ENCODE measurements around the gene SEMA6B. TPM values are rescaled to one million over a fixed set of nuclear protein-coding genes. Genes with fewer than 3 reads are reported as not detected.

The SEMA6B gene
- total and polyA plus RNA-seq, 12 donors, result 3.4 to 27.9 (median 9.4) TPM

GRCh38 chr19:4495471-4495870 lies 64.0 kb downstream of the SEMA6B start:
- WGBS, 2 donors, result 91 to 93% methylated on average over 12 of the region's 12 CpGs
- Histone ChIP-seq H3K27ac (no peak overlapping the region), H3K4me1 (no peaks in the 10 kb centered on the region), H3K9me3 (no peaks in the 10 kb centered on the region), H3K4me3 (no peak overlapping the region), H3K36me3 (peaks cover 0 to 91% (median 47%) of the 10 kb centered on the region in 9 donors), H3K27me3 (no peaks in the 10 kb centered on the region)
- TF ChIP-seq CTCF (IDR thresholded peaks at IDR 0.05), result no peak
- ATAC-seq, result peak in 1 of 8 donors; percentile 11
- intact Hi-C loops (cut with DNase I), result no loop called here
- no peak for DNase-seq

GRCh38 chr19:4494691-4495064 lies 64.8 kb downstream of the SEMA6B start:
- no peak for TF ChIP-seq CTCF (IDR thresholded peaks at IDR 0.05)
- ATAC-seq, result no peak
- Histone ChIP-seq H3K4me1 (no peaks in the 10 kb centered on the region), H3K4me3 (no peak overlapping the region), H3K27ac (no peak overlapping the region), H3K36me3 (peaks cover 0 to 91% (median 55%) of the 10 kb centered on the region in 9 donors), H3K9me3 (no peaks in the 10 kb centered on the region), H3K27me3 (no peaks in the 10 kb centered on the region)
- intact Hi-C loops (cut with DNase I), result no loop called here
- no peak for DNase-seq
- WGBS, 2 donors, result 94 to 98% methylated on average over 8 of the region's 8 CpGs

- 96% methylated on average over 60 to 61 of the region's 61 CpGs for WGBS, 2 donors
- H3K27me3 ChIP-seq, result no peaks in the 10 kb centered on the region
- no peak overlapping the region for H3K27ac ChIP-seq
- intact Hi-C loops (cut with DNase I), result loop anchor here in 1 of 10 donors (2.0 kb wide), 1 partner anchor 17 kb away; no protein-coding TSS in a partner anchor
- H3K4me3 ChIP-seq, result no peak overlapping the region
- no peaks in the 10 kb centered on the region for H3K9me3 ChIP-seq
- TF ChIP-seq CTCF (IDR thresholded peaks at IDR 0.05), result no peak
- H3K36me3 ChIP-seq, result peaks cover 0 to 91% (median 58%) of the 10 kb centered on the region in 9 donors
- DNase-seq, result no peak
- ATAC-seq, result no peak
- H3K4me1 ChIP-seq, result no peaks in the 10 kb centered on the region
Measured at GRCh38 chr19:4493929-4494690, 65.4 kb downstream of the SEMA6B start.

GRCh38 chr19:4493104-4493928 lies 66.2 kb downstream of the SEMA6B start:
- Histone ChIP-seq H3K27me3 (no peaks in the 10 kb centered on the region), H3K36me3 (peaks cover 0 to 91% (median 51%) of the 10 kb centered on the region in 9 donors), H3K9me3 (no peaks in the 10 kb centered on the region), H3K27ac (no peak overlapping the region), H3K4me1 (no peaks in the 10 kb centered on the region), H3K4me3 (no peak overlapping the region)
- DNase-seq (no peak), ATAC-seq (no peak)
- intact Hi-C loops (cut with DNase I), result loop anchor here in 1 of 10 donors (2.0 kb wide), 1 partner anchor 17 kb away; no protein-coding TSS in a partner anchor
- no peak for TF ChIP-seq CTCF (IDR thresholded peaks at IDR 0.05)
- 93 to 96% methylated on average over 39 to 41 of the region's 41 CpGs for WGBS, 2 donors

Other genes with a start within 250 kb of the SEMA6B start
- 1 to 10 TPM in 9 of 10 donors, under 1 TPM in 1; 0.56 to 9.1 (median 2.6) TPM for gene STAP2, start 220.9 kb downstream of the SEMA6B start, total RNA-seq
- 1 to 10 TPM; 2.1 to 2.2 TPM for gene STAP2, start 220.9 kb downstream of the SEMA6B start, polyA plus RNA-seq
- gene MPND, start 216.1 kb downstream of the SEMA6B start, total RNA-seq, result 10 to 100 TPM; 18.7 to 26.6 (median 20.9) TPM
- gene MPND, start 216.1 kb downstream of the SEMA6B start, polyA plus RNA-seq, result 10 to 100 TPM; 15.2 to 25.2 TPM
- 10 to 100 TPM; 13.1 to 33.4 (median 17.6) TPM for gene SH3GL1, start 159.1 kb downstream of the SEMA6B start, total RNA-seq
- gene SH3GL1, start 159.1 kb downstream of the SEMA6B start, polyA plus RNA-seq, result 10 to 100 TPM; 20.1 to 41.8 TPM
- 1 to 10 TPM; 4.5 to 8.7 (median 6.6) TPM for gene CHAF1A, start 157.0 kb downstream of the SEMA6B start, total RNA-seq
- 1 to 10 TPM; 4.2 to 4.4 TPM for gene CHAF1A, start 157.0 kb downstream of the SEMA6B start, polyA plus RNA-seq
- 100 to 1,000 TPM in 9 of 10 donors, 10 to 100 TPM in 1; 90.6 to 123 (median 104) TPM for gene UBXN6, start 101.9 kb downstream of the SEMA6B start, total RNA-seq
- gene UBXN6, start 101.9 kb downstream of the SEMA6B start, polyA plus RNA-seq, result 100 to 1,000 TPM; 127 to 131 TPM
- gene HDGFL2, start 87.4 kb downstream of the SEMA6B start, total RNA-seq, result 10 to 100 TPM; 20.5 to 39.0 (median 26.7) TPM
- gene HDGFL2, start 87.4 kb downstream of the SEMA6B start, polyA plus RNA-seq, result 10 to 100 TPM; 32.9 to 40.9 TPM
- 100 to 1,000 TPM; 143 to 416 (median 198) TPM for gene PLIN4, start 41.2 kb downstream of the SEMA6B start, total RNA-seq
- 100 to 1,000 TPM in 1 of 2 donors, 10 to 100 TPM in 1; 42.0 to 225 TPM for gene PLIN4, start 41.2 kb downstream of the SEMA6B start, polyA plus RNA-seq
- 100 to 1,000 TPM in 1 of 10 donors, 10 to 100 TPM in 9; 33.6 to 144 (median 45.7) TPM for gene PLIN5, start 24.5 kb downstream of the SEMA6B start, total RNA-seq
- 100 to 1,000 TPM in 1 of 2 donors, 10 to 100 TPM in 1; 25.7 to 149 TPM for gene PLIN5, start 24.5 kb downstream of the SEMA6B start, polyA plus RNA-seq
- gene LRG1, start 19.6 kb downstream of the SEMA6B start, total RNA-seq, result 1 to 10 TPM in 1 of 10 donors, under 1 TPM in 9; 0.06 to 1.3 (median 0.31) TPM
- gene LRG1, start 19.6 kb downstream of the SEMA6B start, polyA plus RNA-seq, result under 1 TPM; 0.15 to 0.29 TPM
- 10 to 100 TPM in 1 of 10 donors, 1 to 10 TPM in 9; 2.5 to 13.4 (median 6.1) TPM for gene TNFAIP8L1, start 79.8 kb upstream of the SEMA6B start, total RNA-seq
- gene TNFAIP8L1, start 79.8 kb upstream of the SEMA6B start, polyA plus RNA-seq, result 1 to 10 TPM; 5.0 to 8.9 TPM
- gene MYDGF, start 110.7 kb upstream of the SEMA6B start, total RNA-seq, result 10 to 100 TPM; 14.2 to 48.5 (median 21.1) TPM
- 100 to 1,000 TPM in 1 of 2 donors, 10 to 100 TPM in 1; 28.2 to 211 TPM for gene MYDGF, start 110.7 kb upstream of the SEMA6B start, polyA plus RNA-seq
- gene DPP9, start 164.2 kb upstream of the SEMA6B start, total RNA-seq, result 10 to 100 TPM; 34.2 to 52.2 (median 45.0) TPM
- gene DPP9, start 164.2 kb upstream of the SEMA6B start, polyA plus RNA-seq, result 10 to 100 TPM; 34.0 to 42.2 TPM
- gene FEM1A, start 232.1 kb upstream of the SEMA6B start, total RNA-seq, result 10 to 100 TPM; 36.5 to 51.6 (median 48.1) TPM
- gene FEM1A, start 232.1 kb upstream of the SEMA6B start, polyA plus RNA-seq, result 10 to 100 TPM; 14.4 to 17.3 TPM

Data from heart right ventricle (tissue), 16 donors.